Mesenteric fat pad (tissue), 1 donor: ENCODE results near the gene CDC123. TPM values are rescaled to one million over a fixed set of nuclear protein-coding genes. Genes with fewer than 3 reads are reported as not detected.
"Not testable (repeated sequence)": the region's sequence is repeated elsewhere in the genome, so short reads cannot be mapped to it uniquely, and the experiment has no call there.

ENCODE experiments used
- DNase-seq: peaks from one replicate; pipeline ENCODE4 v3.0.0-alpha.2; 2020; ENCODE audit warnings: low spot score
- total RNA-seq: library from RNA; stranded (reverse); fragmentation: NEBNext Ultra II Directional; extraction: Animal tissue kit (Norgen Biotek cat#: 25700); gene quantifications from one replicate; pipeline ENCODE4 v1.2.1, GENCODE V29; 2021
- donor health status: DM: yes; HTN: yes; CAD: no.

CDC123 gene
- total RNA-seq, 1 donor from 2014 or later = 62.5 TPM

GRCh38 chr10:12287772-12288171 lies 91.8 kb downstream of the CDC123 start:
- no peak for DNase-seq

- not testable (repeated sequence) for DNase-seq
Measured at GRCh38 chr10:12297784-12298183, 101.8 kb downstream of the CDC123 start.

GRCh38 chr10:12299222-12299965 lies 103.4 kb downstream of the CDC123 start:
- DNase-seq = no peak

Other genes starting within 250 kb of the CDC123 start
- 16.4 TPM for gene UPF2, start 153.4 kb upstream of the CDC123 start, total RNA-seq
- gene DHTKD1, start 127.2 kb upstream of the CDC123 start, total RNA-seq = 21.5 TPM
- 3.2 TPM for gene SEC61A2, start 66.5 kb upstream of the CDC123 start, total RNA-seq
- gene NUDT5, start 297 bp upstream of the CDC123 start, total RNA-seq = 52.2 TPM
- gene CAMK1D, start 153.4 kb downstream of the CDC123 start, total RNA-seq = 16.5 TPM